Globus pallidus (tissue), 1 donor: ENCODE data around the gene CLRN1.

Source experiments
- DNase-seq: peaks from one replicate; pipeline ENCODE4 v3.0.0-alpha.2; 2015; ENCODE audit warnings: low spot score

Gene CLRN1

GRCh38 chr3:150920236-150920635 lies 52.3 kb downstream of the CLRN1 start:
- DNase-seq = no peak

DNA sequence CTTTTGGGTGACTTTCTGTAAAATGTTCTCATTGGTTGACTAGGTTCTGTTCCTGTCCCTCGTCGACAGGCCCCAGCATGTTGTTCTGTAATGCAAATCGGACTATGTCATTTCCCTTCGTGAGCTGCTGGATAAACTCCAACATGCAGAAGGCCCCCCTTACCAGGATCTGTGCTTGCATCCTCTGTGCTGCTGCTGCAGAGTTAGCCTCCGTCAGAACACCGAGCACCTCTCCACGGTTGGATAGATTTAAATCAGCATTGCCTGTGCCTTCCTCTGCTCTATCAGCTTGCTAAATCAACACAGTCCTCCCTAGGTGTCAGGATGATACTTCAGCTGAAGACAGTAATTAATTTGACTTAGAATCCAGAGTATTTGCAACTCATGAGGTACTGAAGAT lies 54.6 kb downstream of the CLRN1 start:
- no peak for DNase-seq

DNA sequence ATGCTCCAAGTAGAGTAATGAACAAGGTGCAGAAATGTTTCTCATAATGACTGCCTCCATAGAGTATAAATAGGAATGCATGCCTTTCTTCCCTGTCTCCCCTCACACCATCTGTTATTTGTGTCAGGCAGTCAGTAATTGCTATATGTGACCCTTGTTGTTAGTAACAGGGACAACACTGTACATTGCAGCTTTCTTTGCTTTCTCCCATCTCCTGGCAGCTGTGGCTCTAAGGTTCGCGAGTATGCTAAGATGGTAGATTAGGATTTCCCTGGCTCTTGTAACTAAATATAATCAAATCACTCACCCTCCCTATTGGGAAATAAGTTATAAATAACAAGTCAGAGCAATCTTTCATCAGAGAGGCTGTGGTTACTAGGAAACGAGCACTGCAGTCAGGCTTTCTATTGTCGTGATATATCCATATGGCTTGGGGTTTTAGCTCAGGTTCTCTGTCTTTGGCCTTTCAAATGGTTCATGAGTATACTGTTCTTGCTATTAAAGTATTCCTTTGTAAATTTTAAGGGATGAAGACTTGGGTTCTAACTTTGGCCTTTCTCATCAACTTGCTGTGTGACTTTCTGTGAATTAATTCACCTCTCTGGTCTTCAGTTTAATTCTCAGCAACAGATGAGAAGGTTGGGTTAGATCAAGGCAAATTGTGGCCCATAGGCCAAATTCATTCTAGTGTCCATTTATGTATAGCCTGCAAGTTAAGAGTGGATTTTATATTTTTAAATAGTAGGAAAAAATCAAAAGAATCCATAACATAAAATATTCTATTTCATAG lies 59.2 kb downstream of the CLRN1 start:
- DNase-seq = no peak

DNA sequence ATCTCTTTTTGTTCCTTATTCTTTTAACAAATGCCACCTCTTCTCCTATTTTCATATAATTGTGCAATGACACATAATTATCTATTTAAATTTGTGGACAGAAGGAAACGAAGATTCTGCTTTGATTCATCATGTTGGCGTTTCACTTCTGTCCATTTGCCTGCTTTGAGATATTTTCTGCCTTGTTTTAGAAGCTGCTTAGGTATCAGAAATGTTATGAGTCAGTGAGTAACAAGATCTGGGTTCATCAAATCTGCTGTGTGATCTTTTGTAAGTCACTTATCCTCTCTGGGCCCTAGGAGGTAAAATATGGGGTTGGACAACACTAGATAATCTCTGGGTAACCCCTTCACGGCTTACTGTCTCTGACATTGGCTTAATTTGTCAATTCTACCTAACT lies 60.0 kb downstream of the CLRN1 start:
- DNase-seq = no peak

DNA sequence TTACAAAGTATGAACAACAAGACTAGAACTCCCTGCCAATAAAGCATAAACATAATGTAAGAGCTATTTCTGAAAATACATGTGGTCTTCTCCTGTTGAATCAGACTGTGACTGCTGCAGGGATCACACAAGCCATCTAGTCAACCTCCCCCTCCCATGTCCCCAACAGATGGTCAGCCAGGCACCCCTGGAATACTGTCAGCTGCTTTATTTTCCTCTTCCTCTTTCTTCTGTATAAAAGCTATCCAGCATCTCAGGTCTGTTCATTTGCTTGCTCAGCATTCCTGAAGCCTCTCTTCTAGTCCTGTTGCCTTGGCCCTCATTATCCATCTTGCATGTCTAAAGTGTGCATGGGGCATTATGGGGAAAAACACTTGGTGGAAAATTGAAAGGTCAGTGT lies 60.8 kb downstream of the CLRN1 start:
- DNase-seq = no peak

DNA sequence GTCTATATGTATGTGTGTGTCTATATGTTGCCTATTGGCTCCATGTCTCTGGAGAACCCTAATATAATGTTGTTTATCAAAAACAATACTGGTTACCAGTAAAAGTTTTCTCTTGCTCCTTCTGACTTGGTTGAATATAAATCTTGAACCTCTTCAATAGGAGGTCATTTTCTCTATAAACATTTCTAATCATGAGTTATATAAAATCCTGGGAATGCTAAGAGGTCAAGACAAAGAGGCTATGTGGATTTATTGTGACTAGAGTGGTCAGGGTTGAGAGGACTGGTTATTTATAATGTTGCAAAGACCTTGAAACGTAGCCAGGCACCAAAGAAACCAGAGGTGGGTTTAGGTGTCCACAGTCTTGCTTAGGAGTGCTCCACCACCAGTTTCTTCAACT lies 66.1 kb downstream of the CLRN1 start:
- no peak for DNase-seq

GRCh38 chr3:150905746-150906145 lies 66.8 kb downstream of the CLRN1 start:
- no peak for DNase-seq

GRCh38 chr3:150905339-150905738 lies 67.2 kb downstream of the CLRN1 start, which contains the start of gene MINDY4B:
Gene MINDY4B (minus strand): TSS chr3:150905439. CDS start chr3:150905439, 0 bp downstream.
- no peak for DNase-seq

GRCh38 chr3:150902988-150903387 lies 69.5 kb downstream of the CLRN1 start:
- DNase-seq = no peak

- DNase-seq = no peak
Measured at GRCh38 chr3:150901793-150902192, 70.7 kb downstream of the CLRN1 start.

GRCh38 chr3:150899141-150899540 lies 73.4 kb downstream of the CLRN1 start:
- DNase-seq = no peak

DNA sequence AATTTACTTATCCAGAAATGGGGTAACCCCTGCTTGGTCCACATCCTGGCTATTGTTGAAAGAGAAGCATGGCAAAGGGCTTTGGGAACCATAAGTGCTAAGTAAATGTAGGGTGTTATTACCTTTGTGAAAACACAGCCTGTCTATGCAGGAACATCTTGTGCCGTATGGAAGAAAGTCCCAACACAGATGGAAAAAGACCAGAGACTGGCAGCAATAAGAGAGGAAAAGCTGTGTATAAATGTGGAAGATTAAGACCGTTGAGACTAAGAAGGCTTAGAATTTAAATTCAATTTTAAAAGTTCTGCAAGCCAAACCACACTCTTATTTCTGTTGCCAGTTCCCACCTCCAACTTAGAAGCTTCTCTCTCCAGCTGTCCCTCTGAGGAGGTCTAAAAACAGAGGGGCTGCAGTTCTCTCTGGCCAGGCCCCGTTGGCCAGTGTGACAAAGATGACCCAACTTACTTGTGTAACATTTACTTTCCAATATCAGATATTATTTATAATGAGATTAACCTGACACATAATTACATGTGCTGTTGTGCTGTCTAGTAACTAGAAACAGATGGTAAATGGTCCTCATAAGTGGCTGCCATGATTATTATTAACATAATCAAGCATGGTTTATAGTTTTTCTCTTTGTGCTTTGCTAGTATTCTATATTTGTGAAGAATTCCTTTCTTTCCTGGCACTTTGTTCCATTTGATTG lies 74.3 kb downstream of the CLRN1 start:
- no peak for DNase-seq

- no peak for DNase-seq
Measured at GRCh38 chr3:150897592-150897991, 74.9 kb downstream of the CLRN1 start.

GRCh38 chr3:150890831-150891230 lies 81.7 kb downstream of the CLRN1 start:
- no peak for DNase-seq

GRCh38 chr3:150890295-150890694 lies 82.2 kb downstream of the CLRN1 start:
- DNase-seq = no peak

GRCh38 chr3:150889106-150889505 lies 83.4 kb downstream of the CLRN1 start:
- DNase-seq = no peak

GRCh38 chr3:150887031-150887430 lies 85.5 kb downstream of the CLRN1 start:
- DNase-seq = no peak

GRCh38 chr3:150885535-150885934 lies 87.0 kb downstream of the CLRN1 start:
- DNase-seq = no peak

DNA sequence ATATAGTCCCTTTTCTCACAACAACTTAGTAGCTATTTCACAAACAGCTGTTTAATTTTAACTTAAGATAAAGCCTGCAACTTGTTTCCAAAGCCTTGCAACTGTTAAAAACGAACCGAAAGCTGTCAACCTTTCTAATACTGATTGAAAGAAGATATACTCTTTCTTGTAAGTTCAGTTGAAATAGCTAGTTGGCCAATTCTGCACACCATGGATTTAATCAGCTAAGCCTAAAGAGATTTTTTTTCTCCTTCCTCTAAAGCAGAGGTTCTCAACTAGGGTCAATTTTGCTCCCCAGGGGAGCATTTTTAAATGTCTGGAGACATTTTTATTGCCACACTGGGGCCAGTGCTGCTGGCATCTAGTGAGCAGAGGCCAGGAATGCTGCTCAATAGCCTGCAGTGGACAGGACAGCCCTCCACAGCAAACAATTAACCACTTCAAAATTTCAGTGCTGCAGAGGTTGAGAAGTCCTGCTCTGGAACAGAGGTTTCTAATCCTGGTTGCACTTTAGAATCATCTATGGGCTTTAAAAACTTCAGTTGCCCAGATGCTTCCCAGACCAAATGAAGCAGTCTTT lies 93.4 kb downstream of the CLRN1 start:
- DNase-seq = no peak

GRCh38 chr3:150878290-150878689 lies 94.2 kb downstream of the CLRN1 start:
- no peak for DNase-seq

DNA sequence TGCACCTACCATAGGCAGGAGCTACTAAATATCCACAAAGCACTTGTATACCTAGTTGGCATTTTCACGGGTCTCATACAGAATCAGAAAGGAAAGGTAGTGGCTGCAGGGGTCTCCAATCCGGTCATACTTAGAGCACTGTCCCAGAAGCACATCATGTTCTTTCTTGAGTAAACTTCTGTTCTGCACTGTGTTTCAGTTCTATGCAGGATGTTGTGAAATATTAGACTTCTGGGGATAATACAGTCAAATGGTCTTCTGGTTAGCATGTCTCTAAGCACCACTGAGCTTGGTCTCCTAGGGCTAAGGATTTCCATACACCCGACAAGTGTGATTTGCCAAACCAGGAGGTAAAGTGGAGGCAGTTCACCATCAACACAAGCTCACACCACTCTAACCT lies 95.2 kb downstream of the CLRN1 start:
- no peak for DNase-seq

DNA sequence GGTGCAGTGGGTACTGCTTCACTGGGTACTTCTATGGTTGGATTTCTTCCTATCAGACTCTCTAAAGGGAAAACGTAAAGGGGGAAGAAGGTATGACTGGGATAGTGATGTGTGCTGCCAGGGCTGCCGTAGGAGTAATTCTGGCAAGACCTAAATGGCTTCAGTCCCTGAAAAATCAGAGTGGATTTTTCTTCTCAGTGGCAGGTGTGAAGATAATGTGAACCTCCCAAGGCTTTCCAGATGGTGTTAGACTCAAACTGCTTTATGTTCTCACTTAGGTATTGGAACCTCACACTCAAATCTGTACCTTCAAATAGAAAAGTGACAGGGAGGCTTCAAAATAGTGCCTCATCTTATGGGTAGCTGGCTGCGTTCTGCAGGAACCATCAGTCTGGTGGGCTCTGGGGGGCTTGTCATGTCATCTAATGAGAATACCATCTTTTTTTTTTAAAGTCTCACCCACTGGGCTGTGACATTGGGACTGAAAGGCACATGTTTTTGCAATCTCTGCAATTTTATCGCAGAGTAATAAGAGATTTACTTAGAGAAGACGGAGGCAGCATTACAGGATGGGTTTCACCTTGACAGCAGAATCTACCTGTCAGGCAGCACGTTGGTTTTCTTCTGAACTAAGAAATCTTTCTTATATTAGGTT lies 95.8 kb downstream of the CLRN1 start:
- DNase-seq = no peak
